Stimulated activated CD8-positive, alpha-beta memory T cell treated with anti-CD3 and anti-CD28 coated beads, Interleukin-4, amount 100 ng/mL, for 48 hours (primary cell): ENCODE results near the gene ZCCHC24.

ENCODE experiments used
- DNase-seq: peaks from one replicate; pipeline ENCODE4 v3.0.0-alpha.2; 2020

The ZCCHC24 gene

GRCh38 chr10:79430325-79430905, 15.0 kb downstream of the ZCCHC24 start:
- DNase-seq, result no peak

GRCh38 chr10:79429751-79430150, 15.7 kb downstream of the ZCCHC24 start:
- DNase-seq, result no peak

- no peak for DNase-seq
Measured at GRCh38 chr10:79427965-79428364, 17.5 kb downstream of the ZCCHC24 start.

DNA sequence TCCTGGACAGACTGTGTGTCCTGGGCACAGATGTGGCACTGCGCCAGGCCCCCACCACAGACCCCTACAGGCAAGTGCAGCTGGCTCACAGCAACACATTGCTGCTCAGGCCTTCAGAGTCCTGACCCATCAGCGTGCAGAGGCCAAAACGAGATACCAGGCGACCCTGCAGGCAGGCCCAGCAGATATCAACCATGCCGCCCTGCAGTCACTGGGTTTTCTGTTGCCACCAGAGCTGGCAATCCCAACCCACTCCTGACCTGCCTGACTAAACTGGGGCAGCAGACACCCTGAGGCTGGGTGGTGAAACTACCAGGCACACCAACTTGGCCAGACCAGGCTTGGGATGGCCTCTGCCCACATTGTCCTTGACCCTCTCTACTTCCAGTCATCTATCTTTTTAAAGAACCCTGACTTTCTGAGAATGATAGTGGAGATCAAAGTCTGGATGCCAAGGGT, 20.3 kb downstream of the ZCCHC24 start:
- DNase-seq, result no peak

GRCh38 chr10:79424221-79425073, 21.0 kb downstream of the ZCCHC24 start:
- DNase-seq, result no peak

DNA sequence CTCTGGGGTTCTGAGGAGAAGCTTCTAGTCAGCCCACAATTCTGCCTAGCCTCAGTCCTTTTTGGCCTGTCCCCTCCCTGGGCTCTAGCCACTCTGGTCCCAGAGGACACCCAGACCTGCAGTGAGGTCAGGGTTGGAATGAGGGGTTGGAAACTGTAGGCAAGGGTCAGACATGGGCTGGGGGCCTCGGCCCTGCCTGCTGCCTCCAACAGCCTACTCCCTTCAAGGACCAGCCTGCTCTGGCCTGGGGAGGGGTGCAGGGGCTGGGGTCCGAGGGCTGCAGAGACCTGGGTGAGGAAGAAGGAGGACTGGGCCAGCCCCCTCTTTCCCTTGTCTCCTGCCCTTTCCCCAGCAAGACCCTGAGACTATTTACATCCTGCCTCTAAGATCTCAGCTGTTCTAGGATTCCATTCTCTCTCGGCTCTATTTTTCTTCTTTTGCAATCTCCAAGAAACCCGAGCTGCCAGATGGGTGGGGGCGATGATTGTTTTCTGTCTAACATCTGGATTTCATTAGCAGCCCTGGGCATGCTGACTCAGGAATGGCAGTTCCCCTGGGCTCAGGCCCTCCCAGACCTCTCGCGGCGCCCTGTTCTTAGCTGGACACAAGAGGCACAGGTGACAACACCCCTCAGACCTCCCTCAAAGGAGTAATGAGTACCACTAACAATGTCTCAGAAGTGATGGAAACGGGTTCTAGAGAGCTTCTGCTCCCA, 23.1 kb downstream of the ZCCHC24 start:
- no peak for DNase-seq

DNA sequence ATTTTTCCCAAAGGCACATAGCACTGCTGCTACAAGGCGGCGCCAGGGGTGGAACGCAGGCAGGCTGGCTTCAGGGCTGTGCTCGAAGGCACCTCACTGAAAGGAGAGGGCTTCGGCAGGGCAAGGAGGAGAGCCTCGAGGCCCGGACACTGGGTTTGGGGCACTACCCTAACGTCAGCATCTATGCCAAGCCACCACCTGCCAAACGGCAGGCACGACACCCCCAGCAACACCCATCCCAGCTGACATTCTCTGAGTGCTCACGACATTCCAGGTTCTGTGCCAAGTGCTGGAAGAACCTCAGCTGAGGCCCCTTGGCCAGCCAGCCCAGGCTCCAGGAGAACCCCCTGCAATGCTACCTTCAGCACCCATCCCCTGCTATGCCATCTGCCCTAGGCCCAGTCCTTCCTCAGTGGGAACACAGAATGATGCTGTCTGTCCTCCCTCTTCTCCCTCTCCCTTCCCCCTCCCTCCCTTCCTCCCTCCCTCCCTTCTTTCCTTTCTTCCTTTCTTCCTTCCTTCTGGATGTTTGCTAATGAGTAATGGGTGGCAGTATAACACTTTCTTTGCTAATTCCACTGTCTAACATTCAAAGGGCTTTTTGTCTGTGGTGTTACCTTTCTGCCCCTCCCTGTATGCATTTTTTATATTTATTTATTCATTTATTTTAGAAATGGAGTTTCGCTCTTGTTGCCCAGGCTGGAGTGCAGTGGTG, 24.3 kb downstream of the ZCCHC24 start:
- DNase-seq, result no peak

DNA sequence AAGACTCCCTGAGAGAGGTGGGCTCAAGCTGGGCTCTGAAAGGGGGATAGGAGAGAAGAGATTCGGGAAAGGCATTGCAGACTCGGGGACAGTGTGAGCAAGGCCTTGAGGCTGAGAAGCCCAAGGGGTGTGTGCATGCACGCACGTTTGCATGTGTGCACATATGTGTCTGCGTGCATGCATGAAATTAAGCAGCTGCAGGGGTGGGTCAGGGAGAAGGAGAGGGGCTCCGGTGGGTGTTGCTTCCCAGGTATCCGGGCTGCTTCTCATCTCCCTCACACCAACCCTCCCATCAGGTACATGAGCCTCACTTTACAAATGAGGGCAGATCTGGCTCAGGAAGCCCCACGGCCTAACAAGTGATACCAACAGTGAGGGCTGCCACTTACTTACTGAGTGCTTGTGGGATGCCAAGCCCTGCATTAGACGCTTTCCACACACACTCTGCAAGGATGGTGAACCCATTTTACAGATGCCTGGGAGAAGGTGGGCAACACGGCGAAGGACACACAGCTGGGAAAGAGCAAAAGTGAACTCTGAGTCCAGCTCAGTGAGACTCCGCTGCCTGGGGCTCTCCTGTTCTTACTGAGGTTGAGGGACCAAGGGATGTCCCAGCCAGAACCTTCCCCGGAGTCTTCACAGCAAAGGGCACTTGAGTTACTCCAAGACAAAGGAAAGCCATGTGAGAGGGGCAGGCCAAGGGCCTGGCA, 26.4 kb downstream of the ZCCHC24 start:
- DNase-seq, result no peak

GRCh38 chr10:79418274-79418673, 27.1 kb downstream of the ZCCHC24 start:
- no peak for DNase-seq

DNA sequence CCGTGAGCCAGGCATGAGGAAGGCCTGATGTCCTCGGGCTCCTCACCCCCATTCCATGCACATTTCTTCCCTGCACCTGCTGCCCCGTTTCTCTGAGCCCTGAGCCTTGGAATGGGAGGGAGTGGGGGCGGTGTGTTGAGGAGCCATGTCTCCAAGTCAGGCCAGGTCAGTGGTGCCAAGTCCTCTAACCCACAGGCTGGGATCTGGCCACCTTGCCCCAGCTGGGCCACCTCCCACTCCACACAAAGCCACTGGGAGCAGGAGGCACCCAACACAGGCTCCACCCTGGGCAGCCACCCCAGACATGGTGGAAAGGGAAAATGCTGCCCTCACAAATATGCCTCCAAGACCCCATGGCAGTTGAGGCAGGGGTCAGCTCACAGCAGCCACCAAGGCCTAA, 27.7 kb downstream of the ZCCHC24 start:
- DNase-seq, result no peak

GRCh38 chr10:79417266-79417665, 28.2 kb downstream of the ZCCHC24 start:
- DNase-seq, result no peak

DNA sequence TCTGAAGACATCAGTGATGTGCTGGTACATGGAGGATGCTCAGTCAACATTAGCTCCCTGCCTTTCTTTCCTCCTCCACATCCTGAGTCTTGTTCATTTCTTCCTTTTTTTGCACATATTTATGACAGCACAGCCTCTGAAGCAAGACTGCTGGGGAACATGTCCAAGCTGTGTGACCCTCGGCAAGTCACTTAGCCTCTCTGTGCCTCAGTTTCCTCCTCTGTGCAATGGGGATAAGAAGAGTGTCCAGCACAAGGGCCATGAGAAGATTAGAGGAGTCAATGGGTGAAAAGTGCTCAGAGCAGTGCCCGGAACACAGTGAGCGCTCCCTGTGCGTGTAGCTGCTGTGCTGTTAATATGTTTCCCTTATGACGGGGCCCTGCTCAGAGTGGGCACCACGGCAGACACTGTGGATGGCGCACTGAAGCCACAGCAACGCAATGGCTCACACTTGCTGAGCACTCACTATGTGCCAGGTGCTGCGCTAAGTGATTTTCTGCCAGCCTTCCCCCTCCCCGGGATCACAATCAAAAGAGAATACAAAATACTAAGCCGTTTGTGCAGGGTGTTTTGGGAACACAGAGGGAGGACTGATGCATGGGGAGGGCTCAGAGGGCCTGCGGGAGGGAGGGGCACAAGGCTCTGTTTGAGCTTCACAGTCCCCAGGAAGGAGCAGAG, 28.7 kb downstream of the ZCCHC24 start:
- no peak for DNase-seq

DNA sequence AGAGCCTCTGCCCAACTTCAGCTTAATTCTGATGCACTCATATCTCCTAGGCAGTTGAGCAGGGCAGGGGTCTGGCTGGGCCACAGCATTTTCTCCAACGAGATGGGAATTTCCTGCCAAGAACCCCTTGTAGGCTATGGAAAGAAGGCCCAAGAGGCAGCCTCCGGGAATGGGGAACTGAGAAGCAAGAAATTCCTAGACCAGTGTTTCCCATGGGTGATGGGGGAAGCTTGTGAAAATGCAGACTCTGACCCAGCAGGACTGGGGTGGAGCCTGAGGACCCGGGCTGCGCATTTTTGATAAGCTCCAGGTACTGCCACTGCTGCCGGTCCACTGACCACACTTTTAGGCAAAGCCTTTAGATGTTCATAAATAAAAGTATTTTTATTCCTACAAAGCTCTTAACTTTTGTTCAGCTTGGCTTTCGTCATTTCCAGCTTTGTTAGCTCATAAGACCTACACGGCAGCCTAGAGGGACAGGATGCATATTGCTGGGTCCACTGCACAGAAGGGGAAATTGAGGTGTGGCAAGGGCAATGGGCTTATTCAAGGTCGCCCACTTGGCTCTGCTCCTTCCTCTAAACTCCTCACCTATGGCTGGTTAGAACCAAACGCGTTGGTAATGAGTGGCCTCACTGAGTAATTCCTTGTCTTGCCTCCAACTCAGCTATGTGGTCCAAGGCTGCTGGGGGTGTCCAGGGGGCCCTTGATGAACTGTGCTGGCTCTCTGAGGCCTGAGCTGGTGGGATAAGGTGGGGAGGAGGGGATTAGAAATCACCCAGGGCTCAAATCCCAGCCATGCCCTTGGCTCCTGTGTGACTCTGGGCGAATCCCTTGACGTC, 29.5 kb downstream of the ZCCHC24 start:
- no peak for DNase-seq

DNA sequence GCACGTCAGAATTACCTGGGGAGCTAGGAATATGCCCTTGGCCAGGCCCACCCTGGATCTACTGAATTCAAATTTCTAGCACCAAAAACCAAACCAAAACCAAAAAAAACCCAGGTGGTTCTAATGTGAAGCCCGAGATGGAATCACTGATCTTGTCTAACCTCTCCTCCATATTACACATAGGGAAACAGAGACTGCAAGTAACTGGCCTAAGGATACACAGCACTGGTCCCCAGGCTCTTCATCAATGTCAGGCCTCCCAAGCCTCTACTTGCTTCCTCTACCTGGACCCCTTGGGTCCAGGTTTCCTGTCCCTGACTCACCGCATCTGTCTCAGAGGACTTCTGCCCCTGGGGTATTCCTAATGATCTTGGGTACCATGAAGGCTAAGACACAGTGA, 30.7 kb downstream of the ZCCHC24 start:
- DNase-seq, result no peak

DNA sequence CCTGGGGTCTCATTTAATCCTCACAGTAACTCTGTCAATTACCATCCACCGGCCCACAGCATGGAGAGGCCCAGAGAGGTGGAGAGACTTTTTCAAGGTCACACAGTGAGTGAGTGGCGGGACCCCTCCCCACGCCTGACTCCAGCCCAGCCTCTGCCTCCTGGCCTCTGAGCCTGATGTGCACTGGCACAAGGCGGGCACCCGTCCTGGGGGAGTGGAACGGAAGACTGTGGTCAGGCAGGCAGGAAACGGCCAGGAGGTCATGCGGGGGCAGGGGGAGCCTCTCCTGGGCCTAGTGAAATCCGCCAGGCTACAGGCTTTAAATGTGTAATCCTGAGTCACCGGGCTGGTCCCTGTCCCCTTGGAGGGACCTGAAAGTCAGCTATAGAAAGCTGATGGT, 32.2 kb downstream of the ZCCHC24 start:
- peak; percentile 45 for DNase-seq

GRCh38 chr10:79412516-79412915, 32.9 kb downstream of the ZCCHC24 start:
- no peak for DNase-seq

DNA sequence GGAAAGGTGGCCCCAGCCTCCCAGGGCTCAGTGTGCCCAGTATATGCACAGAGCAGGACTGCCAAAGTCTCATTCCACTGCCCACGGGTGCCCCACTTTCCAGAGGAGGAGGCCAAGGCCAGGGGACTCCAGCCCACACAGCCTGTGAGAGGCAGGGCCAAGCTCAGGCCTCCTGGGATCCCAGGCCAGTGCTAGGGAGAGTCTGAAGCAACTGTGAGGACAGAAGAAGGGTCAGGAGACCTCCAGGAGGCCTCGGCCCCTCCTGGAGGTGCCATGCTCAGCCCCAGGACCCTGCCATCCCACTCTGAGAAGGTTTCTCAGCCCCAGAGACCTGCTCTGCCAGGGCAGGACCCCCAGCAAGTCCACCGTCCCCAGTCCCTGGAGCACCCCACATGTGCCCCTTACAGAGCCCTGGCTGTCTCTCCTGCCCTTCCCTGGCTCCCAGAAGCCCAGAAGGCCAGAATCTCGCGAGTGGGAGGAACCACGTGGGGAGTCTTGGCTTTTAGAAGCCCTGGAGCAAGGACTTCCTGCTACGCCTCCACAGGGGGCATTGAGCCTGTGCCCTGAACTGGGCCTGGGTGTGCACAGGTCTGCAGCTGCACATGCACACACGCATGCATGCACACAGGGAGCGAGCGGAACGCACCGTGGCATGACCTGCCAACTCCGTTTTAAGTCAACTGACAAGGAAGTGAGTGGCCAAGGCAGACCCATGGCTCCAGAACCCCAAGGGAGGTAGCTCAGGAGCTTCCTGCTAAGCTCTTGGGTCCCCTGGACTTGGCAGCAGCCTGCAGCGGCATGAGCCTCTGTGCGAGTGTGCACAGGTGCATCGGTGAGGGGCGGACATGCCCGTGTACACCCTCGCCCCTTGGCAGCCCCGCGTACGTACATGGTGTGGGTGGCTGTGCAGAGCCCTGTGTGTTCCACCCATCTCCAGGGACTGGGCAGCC, 33.6 kb downstream of the ZCCHC24 start:
- DNase-seq, result no peak

DNA sequence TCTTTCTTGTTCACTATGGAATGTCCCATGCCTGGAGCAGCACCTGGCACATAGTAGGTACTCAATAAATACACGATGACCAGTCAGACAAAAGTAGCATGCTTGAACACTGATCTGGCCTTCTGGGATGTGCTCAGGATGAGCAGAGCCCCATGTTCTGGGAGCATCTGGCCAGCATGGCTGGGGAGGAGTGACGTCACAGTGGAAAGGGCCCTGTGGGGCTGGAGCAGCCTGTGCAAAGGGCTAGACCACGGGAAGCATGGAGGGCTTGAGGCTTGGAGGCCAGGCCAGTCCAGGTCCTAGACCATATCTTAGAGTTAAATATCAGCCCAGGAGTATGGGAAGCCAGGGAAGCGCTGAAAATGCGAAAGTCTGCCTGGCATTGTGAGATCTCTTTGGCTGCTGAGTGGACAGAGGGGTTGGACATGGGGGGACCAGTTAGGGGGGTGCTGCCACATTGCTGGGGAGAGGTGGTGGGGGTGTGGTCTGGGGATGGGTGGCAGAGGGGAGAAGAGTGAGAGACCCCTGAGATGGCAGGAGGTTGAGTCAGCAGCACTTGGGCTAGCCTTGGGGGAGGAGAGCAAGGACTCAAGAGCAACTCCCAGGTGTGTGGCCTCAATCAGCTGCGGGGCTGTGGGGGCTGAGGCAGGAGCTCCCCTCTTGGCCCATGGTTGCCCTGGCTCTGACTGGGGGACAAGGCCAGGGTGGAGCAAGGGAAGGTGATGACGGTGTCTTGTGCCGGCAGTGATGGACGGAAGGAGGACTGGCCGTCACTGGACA, 34.9 kb downstream of the ZCCHC24 start:
- DNase-seq, result no peak

GRCh38 chr10:79409726-79410085, 35.7 kb downstream of the ZCCHC24 start:
- no peak for DNase-seq
